GM12892 (cell line): ENCODE results near the gene PTEN.
"Not testable (repeated sequence)": the region's sequence is repeated elsewhere in the genome, so short reads cannot be mapped to it uniquely, and the experiment has no call there.

Experiments
- POLR2A ChIP-seq: IDR thresholded peaks from 2 replicates; pipeline ENCODE4 v1.6.1; 2011; ENCODE audit warnings: low read depth, low read length, control low read depth
- POLR2AphosphoS5 ChIP-seq: IDR thresholded peaks from 2 replicates; pipeline ENCODE4 v1.6.1; 2011; ENCODE audit warnings: low read depth, low read length, control low read depth

DNA sequence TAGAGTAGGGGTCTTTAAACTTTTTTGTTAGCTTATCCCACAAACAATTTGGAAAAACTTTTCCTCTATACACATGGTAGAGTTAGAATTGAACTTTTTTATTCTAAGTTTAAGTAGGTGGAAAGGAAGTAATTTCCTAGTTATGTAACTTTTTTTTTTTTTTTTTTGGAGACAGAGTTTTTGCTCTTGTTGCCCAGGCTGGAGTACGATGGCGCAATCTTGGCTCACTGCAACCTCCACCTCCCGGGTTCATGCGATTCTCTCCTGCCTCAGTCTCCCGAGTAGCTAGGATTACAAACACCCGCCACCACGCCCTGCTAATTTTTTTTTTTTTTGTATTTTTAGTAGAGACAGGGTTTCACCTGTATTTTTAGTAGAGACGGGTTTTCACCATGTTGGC, 16.7 kb upstream of the PTEN start:
- not testable (repeated sequence) for TF ChIP-seq POLR2AphosphoS5, POLR2A
